PC-9 (cell line): ENCODE results near the gene CALD1.

Source experiments
- EZH2 ChIP-seq: fragments of 200-600 bp; sonication (generic); IDR thresholded peaks from 2 replicates; pipeline ENCODE4 v1.8.0; 2017; ENCODE audit warnings: antibody characterized with exemption, low read depth
- TF ChIP-seq, protein P1 (sequence below): fragments of 200-600 bp; sonication (generic); conservative IDR thresholded peaks from 2 replicates; pipeline ENCODE4 v1.6.1; 2017; ENCODE audit warnings: mixed run types, antibody characterized with exemption, mild to moderate bottlenecking, moderate library complexity

DNA sequence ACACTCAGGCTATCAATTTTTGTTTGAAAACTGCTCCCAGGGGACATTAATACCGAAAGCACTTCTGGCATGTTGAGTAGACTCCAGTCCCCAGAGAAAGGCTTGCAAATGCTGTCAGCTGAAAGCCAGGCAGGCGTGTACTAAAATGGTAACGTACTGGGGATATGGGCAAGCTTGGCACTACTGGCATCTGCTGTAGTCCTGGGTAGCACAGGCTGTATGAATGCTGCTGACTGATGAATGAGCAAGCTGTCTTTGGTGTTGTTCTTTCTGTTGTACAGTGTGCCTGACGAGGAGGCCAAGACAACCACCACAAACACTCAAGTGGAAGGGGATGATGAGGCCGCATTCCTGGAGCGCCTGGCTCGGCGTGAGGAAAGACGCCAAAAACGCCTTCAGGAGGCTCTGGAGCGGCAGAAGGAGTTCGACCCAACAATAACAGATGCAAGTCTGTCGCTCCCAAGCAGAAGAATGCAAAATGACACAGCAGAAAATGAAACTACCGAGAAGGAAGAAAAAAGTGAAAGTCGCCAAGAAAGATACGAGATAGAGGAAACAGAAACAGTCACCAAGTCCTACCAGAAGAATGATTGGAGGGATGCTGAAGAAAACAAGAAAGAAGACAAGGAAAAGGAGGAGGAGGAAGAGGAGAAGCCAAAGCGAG is 153.4 kb downstream of the CALD1 start:
- TF ChIP-seq, protein P1, sequence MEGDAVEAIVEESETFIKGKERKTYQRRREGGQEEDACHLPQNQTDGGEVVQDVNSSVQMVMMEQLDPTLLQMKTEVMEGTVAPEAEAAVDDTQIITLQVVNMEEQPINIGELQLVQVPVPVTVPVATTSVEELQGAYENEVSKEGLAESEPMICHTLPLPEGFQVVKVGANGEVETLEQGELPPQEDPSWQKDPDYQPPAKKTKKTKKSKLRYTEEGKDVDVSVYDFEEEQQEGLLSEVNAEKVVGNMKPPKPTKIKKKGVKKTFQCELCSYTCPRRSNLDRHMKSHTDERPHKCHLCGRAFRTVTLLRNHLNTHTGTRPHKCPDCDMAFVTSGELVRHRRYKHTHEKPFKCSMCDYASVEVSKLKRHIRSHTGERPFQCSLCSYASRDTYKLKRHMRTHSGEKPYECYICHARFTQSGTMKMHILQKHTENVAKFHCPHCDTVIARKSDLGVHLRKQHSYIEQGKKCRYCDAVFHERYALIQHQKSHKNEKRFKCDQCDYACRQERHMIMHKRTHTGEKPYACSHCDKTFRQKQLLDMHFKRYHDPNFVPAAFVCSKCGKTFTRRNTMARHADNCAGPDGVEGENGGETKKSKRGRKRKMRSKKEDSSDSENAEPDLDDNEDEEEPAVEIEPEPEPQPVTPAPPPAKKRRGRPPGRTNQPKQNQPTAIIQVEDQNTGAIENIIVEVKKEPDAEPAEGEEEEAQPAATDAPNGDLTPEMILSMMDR = no peak
- TF ChIP-seq EZH2 = no peak
